BE2C (cell line): ENCODE results near the gene SMOC1.
"Not testable (repeated sequence)": the region's sequence is repeated elsewhere in the genome, so short reads cannot be mapped to it uniquely, and the experiment has no call there.

ENCODE experiments used
- DNase-seq: peaks from one replicate; pipeline ENCODE4 v3.0.0-alpha.2; 2020
- H3K27me3 ChIP-seq: fragments of 250-450 bp; sonication (Bioruptor Pico); 2 replicates; pipeline ENCODE4 v1.5.1; 2020; ENCODE audit warnings: mild to moderate bottlenecking
- H3K36me3 ChIP-seq: fragments of 250-450 bp; sonication (Bioruptor Pico); 2 replicates; pipeline ENCODE4 v1.5.1; 2020; ENCODE audit warnings: mild to moderate bottlenecking
- H3K4me1 ChIP-seq: fragments of 250-450 bp; sonication (Bioruptor Pico); 2 replicates; pipeline ENCODE4 v1.5.1; 2020
- H3K4me3 ChIP-seq: 2 replicates; pipeline ENCODE4 v1.5.1; 2011; ENCODE audit warnings: low read depth, low read length
- H3K9me3 ChIP-seq: fragments of 250-450 bp; sonication (Bioruptor Pico); 2 replicates; pipeline ENCODE4 v1.5.1; 2020
- CTCF ChIP-seq: IDR thresholded peaks from 2 replicates; pipeline ENCODE4 v1.5.1; 2012; ENCODE audit warnings: mild to moderate bottlenecking, low read depth, low read length

Gene SMOC1

GRCh38 chr14:69901113-69901951, 22.1 kb downstream of the SMOC1 start:
- Histone ChIP-seq H3K36me3 (no peaks in the 10 kb centered on the region), H3K27me3 (no peaks in the 10 kb centered on the region), H3K9me3 (no peaks in the 10 kb centered on the region), H3K4me1 (no peaks in the 10 kb centered on the region), H3K4me3 (no peak overlapping the region)
- no peak for DNase-seq
- TF ChIP-seq CTCF: no peak

GRCh38 chr14:69903046-69903445, 23.8 kb downstream of the SMOC1 start:
- not testable (repeated sequence) for H3K27me3 ChIP-seq, H3K4me3 ChIP-seq, H3K4me1 ChIP-seq, H3K9me3 ChIP-seq, H3K36me3 ChIP-seq, DNase-seq

GRCh38 chr14:69904246-69904645, 25.0 kb downstream of the SMOC1 start:
- Histone ChIP-seq H3K27me3 (no peaks in the 10 kb centered on the region), H3K36me3 (no peaks in the 10 kb centered on the region), H3K4me3 (no peak overlapping the region), H3K4me1 (no peaks in the 10 kb centered on the region), H3K9me3 (no peaks in the 10 kb centered on the region)
- DNase-seq: no peak
- no peak for TF ChIP-seq CTCF

- H3K4me3 ChIP-seq: no peak overlapping the region
- no peak for TF ChIP-seq CTCF
- no peaks in the 10 kb centered on the region for H3K27me3 ChIP-seq
- H3K36me3 ChIP-seq: no peaks in the 10 kb centered on the region
- DNase-seq: no peak
- H3K4me1 ChIP-seq: no peaks in the 10 kb centered on the region
- H3K9me3 ChIP-seq: no peaks in the 10 kb centered on the region
Measured at GRCh38 chr14:69906201-69906600, 27.0 kb downstream of the SMOC1 start.

GRCh38 chr14:69909826-69910550, 30.8 kb downstream of the SMOC1 start:
- no peaks in the 10 kb centered on the region for H3K27me3 ChIP-seq
- no peak for TF ChIP-seq CTCF
- H3K9me3 ChIP-seq: no peaks in the 10 kb centered on the region
- H3K4me1 ChIP-seq: no peaks in the 10 kb centered on the region
- H3K36me3 ChIP-seq: no peaks in the 10 kb centered on the region
- no peak overlapping the region for H3K4me3 ChIP-seq
- no peak for DNase-seq

GRCh38 chr14:69910871-69911270, 31.7 kb downstream of the SMOC1 start:
- Histone ChIP-seq H3K27me3 (no peaks in the 10 kb centered on the region), H3K4me3 (no peak overlapping the region), H3K36me3 (no peaks in the 10 kb centered on the region), H3K4me1 (no peaks in the 10 kb centered on the region), H3K9me3 (no peaks in the 10 kb centered on the region)
- TF ChIP-seq CTCF: no peak
- DNase-seq: no peak
